ENCODE measurements around the gene CST6. TPM values are rescaled to one million over a fixed set of nuclear protein-coding genes. Genes with fewer than 3 reads are reported as not detected.

The CST6 gene
- total and polyA plus RNA-seq, 2 experiments from 2014 or later: 4.2 to 8.3 TPM

GRCh38 chr11:66039765-66040164 is 28.0 kb downstream of the CST6 start:
- ATAC-seq: no peak
- H3K4me3 Mint-ChIP-seq: no peak overlapping the region

DNA sequence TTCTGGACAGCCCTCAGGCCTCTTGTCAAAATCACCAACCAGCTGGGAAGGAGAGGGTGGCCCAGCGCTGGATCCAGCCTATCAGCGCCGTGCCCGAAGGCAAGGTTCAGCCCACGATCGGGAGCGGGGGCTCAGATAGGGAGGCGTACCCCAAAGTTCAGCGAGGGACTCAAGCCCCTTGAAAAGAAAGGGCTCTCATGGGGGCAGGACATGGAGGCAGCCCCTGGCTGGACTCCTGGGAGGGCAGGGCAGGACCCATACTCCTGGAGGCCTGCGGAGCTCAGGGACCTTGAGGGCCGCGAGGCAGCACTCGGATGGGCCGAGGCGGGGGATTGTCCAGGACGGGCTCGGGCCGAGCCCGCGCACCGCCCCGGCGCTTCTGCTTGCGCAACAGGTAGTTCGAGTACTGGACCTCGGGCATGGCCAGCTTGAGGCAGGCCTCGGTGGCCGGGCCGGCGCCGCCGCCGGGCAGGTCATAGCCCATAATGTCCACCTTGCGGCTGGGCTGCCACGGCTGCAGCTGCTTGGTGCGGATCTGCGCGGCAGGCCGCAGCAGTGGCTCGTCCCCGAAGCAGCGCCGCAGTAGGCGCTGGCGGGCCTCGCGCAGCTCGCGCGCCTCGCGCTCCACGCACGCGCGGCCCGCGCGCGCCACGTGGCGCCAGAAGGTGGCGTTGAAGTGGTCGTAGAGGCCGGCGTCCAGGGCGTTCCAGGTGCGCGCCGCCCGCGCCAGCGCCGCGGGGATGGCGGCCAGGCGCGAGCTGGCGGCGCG is 30.6 kb downstream of the CST6 start:
- no peaks in the 10 kb centered on the region for H3K27me3 ChIP-seq (ENCODE audit: insufficient read depth)
- peaks cover 16% of the 10 kb centered on the region for H3K9me3 Mint-ChIP-seq
- H3K4me3 ChIP-seq: no peak overlapping the region
- no peaks in the 10 kb centered on the region for H3K79me2 ChIP-seq (replicated peaks; ENCODE audit: insufficient read depth)
- no peaks in the 10 kb centered on the region; the same call in 1 of the 2 replicates for H3K4me1 ChIP-seq (ENCODE audit: insufficient read depth)
- DNase-seq (ENCODE audit: low spot score) (no peak), ATAC-seq (no peak)
- H3K27me3 Mint-ChIP-seq (ENCODE audit: insufficient read depth, low read depth, poor library complexity): no peaks in the 10 kb centered on the region
- no peaks in the 10 kb centered on the region for H3K9me2 ChIP-seq (ENCODE audit: insufficient read depth)
- H3K4me2 ChIP-seq: no peak overlapping the region
- H3K4me1 Mint-ChIP-seq: peaks cover 16% of the 10 kb centered on the region
- H3F3A ChIP-seq (replicated peaks; ENCODE audit: low read depth): peaks cover 7% of the 10 kb centered on the region; the same call in 1 of the 2 replicates
- H3K27ac Mint-ChIP-seq: no peak overlapping the region
- no peak overlapping the region for H3K4me3 Mint-ChIP-seq
- H3K36me3 ChIP-seq (ENCODE audit: insufficient read depth): no peaks in the 10 kb centered on the region
- H2AFZ ChIP-seq: no peak overlapping the region
- no peak overlapping the region for H3K27ac ChIP-seq (ENCODE audit: low read depth)
- no peaks in the 10 kb centered on the region; the same call in none of the 2 replicates for H4K20me1 ChIP-seq (replicated peaks; ENCODE audit: insufficient read depth)
- peaks cover 27% of the 10 kb centered on the region for H3K36me3 Mint-ChIP-seq (ENCODE audit: low read depth)
- TF ChIP-seq ZNF114 (CRISPR knock-in tag; IDR thresholded peaks at IDR 0.05) (no peak), POLR2AphosphoS5 (IDR thresholded peaks at IDR 0.05; ENCODE audit: low read depth) (no peak), EZH2phosphoT487 (IDR thresholded peaks at IDR 0.05; ENCODE audit: unreplicated experiment) (no peak), REST (IDR thresholded peaks at IDR 0.05; ENCODE audit: unreplicated experiment) (no peak), ZNF331 (CRISPR knock-in tag; IDR thresholded peaks at IDR 0.05; ENCODE audit: low read depth) (no peak), STAT1 (IDR thresholded peaks at IDR 0.05; ENCODE audit: unreplicated experiment) (no peak), CREB1 (CRISPR knock-in tag; IDR thresholded peaks at IDR 0.05; ENCODE audit: low read depth) (no peak)
- TF ChIP-seq, protein P1, sequence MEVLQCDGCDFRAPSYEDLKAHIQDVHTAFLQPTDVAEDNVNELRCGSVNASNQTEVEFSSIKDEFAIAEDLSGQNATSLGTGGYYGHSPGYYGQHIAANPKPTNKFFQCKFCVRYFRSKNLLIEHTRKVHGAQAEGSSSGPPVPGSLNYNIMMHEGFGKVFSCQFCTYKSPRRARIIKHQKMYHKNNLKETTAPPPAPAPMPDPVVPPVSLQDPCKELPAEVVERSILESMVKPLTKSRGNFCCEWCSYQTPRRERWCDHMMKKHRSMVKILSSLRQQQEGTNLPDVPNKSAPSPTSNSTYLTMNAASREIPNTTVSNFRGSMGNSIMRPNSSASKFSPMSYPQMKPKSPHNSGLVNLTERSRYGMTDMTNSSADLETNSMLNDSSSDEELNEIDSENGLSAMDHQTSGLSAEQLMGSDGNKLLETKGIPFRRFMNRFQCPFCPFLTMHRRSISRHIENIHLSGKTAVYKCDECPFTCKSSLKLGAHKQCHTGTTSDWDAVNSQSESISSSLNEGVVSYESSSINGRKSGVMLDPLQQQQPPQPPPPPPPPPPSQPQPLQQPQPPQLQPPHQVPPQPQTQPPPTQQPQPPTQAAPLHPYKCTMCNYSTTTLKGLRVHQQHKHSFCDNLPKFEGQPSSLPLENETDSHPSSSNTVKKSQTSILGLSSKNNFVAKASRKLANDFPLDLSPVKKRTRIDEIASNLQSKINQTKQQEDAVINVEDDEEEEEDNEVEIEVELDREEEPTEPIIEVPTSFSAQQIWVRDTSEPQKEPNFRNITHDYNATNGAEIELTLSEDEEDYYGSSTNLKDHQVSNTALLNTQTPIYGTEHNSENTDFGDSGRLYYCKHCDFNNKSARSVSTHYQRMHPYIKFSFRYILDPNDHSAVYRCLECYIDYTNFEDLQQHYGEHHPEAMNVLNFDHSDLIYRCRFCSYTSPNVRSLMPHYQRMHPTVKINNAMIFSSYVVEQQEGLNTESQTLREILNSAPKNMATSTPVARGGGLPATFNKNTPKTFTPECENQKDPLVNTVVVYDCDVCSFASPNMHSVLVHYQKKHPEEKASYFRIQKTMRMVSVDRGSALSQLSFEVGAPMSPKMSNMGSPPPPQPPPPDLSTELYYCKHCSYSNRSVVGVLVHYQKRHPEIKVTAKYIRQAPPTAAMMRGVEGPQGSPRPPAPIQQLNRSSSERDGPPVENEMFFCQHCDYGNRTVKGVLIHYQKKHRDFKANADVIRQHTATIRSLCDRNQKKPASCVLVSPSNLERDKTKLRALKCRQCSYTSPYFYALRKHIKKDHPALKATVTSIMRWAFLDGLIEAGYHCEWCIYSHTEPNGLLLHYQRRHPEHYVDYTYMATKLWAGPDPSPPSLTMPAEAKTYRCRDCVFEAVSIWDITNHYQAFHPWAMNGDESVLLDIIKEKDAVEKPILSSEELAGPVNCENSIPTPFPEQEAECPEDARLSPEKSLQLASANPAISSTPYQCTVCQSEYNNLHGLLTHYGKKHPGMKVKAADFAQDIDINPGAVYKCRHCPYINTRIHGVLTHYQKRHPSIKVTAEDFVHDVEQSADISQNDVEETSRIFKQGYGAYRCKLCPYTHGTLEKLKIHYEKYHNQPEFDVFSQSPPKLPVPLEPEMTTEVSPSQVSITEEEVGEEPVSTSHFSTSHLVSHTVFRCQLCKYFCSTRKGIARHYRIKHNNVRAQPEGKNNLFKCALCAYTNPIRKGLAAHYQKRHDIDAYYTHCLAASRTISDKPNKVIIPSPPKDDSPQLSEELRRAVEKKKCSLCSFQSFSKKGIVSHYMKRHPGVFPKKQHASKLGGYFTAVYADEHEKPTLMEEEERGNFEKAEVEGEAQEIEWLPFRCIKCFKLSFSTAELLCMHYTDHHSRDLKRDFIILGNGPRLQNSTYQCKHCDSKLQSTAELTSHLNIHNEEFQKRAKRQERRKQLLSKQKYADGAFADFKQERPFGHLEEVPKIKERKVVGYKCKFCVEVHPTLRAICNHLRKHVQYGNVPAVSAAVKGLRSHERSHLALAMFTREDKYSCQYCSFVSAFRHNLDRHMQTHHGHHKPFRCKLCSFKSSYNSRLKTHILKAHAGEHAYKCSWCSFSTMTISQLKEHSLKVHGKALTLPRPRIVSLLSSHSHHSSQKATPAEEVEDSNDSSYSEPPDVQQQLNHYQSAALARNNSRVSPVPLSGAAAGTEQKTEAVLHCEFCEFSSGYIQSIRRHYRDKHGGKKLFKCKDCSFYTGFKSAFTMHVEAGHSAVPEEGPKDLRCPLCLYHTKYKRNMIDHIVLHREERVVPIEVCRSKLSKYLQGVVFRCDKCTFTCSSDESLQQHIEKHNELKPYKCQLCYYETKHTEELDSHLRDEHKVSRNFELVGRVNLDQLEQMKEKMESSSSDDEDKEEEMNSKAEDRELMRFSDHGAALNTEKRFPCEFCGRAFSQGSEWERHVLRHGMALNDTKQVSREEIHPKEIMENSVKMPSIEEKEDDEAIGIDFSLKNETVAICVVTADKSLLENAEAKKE (CRISPR knock-in tag; IDR thresholded peaks at IDR 0.05): no peak

More at GRCh38 chr11:66039765-66040164, 28.0 kb downstream of the CST6 start:
- Histone ChIP-seq H3K27me3 (ENCODE audit: insufficient read depth) (no peaks in the 10 kb centered on the region), H3K4me1 (ENCODE audit: insufficient read depth) (no peaks in the 10 kb centered on the region), H3K4me2 (no peak overlapping the region), H3K27ac (ENCODE audit: low read depth) (no peak overlapping the region), H3K79me2 (replicated peaks; ENCODE audit: insufficient read depth) (no peaks in the 10 kb centered on the region), H3F3A (replicated peaks; ENCODE audit: low read depth) (peaks cover 4% of the 10 kb centered on the region; the same call in 1 of the 2 replicates), H4K20me1 (replicated peaks; ENCODE audit: insufficient read depth) (no peaks in the 10 kb centered on the region; the same call in 1 of the 2 replicates), H3K9me2 (ENCODE audit: insufficient read depth) (no peaks in the 10 kb centered on the region), H3K36me3 (ENCODE audit: insufficient read depth) (no peaks in the 10 kb centered on the region), H3K4me3 (no peak overlapping the region), H2AFZ (no peak overlapping the region)
- Mint-ChIP-seq H3K27me3 (ENCODE audit: insufficient read depth, low read depth, poor library complexity) (peaks cover 3% of the 10 kb centered on the region), H3K36me3 (ENCODE audit: low read depth) (peaks cover 31% of the 10 kb centered on the region), H3K4me1 (peaks cover 3% of the 10 kb centered on the region), H3K27ac (no peak overlapping the region), H3K9me3 (peaks cover 37% of the 10 kb centered on the region)
- DNase-seq (ENCODE audit: low spot score): no peak
- TF ChIP-seq POLR2AphosphoS5 (IDR thresholded peaks at IDR 0.05; ENCODE audit: low read depth): no peak
- no peak for TF ChIP-seq EZH2 (IDR thresholded peaks at IDR 0.05; ENCODE audit: low read depth, unreplicated experiment)
- TF ChIP-seq, protein P2, sequence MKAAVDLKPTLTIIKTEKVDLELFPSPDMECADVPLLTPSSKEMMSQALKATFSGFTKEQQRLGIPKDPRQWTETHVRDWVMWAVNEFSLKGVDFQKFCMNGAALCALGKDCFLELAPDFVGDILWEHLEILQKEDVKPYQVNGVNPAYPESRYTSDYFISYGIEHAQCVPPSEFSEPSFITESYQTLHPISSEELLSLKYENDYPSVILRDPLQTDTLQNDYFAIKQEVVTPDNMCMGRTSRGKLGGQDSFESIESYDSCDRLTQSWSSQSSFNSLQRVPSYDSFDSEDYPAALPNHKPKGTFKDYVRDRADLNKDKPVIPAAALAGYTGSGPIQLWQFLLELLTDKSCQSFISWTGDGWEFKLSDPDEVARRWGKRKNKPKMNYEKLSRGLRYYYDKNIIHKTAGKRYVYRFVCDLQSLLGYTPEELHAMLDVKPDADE (IDR thresholded peaks at IDR 0.05): no peak
- no peak for TF ChIP-seq ZNF331 (CRISPR knock-in tag; IDR thresholded peaks at IDR 0.05; ENCODE audit: low read depth)
